ENCODE data around the gene LENG8. TPM values are rescaled to one million over a fixed set of nuclear protein-coding genes. Genes with fewer than 3 reads are reported as not detected.

The LENG8 gene
- total RNA-seq, 2 donors from 2014 or later, result 221 to 283 TPM

GRCh38 chr19:54416695-54417491, 32.1 kb upstream of the LENG8 start:
- ATAC-seq (replicated peaks in 1 of 2) (no peak), DNase-seq (no peak)
- no peak overlapping the region for H3K27ac Mint-ChIP-seq
- peaks cover 0 to 12% of the 10 kb centered on the region in 2 donors for H3K36me3 Mint-ChIP-seq (ENCODE audit: insufficient read depth in 2 of 2)
- H3K9me3 Mint-ChIP-seq, result peaks cover 6 to 8% of the 10 kb centered on the region in 2 donors
- H3K4me1 Mint-ChIP-seq (ENCODE audit: low read depth), result peaks cover 16% of the 10 kb centered on the region
- peaks cover 37% of the 10 kb centered on the region for H3K27me3 Mint-ChIP-seq (ENCODE audit: low read depth)
- peak overlapping the region in 1 of 2 donors; percentile 31 for H3K4me3 Mint-ChIP-seq

GRCh38 chr19:54418030-54418929, 30.7 kb upstream of the LENG8 start:
- Mint-ChIP-seq H3K4me1 (ENCODE audit: low read depth) (peaks cover 16% of the 10 kb centered on the region), H3K9me3 (peaks cover 6 to 8% of the 10 kb centered on the region in 2 donors), H3K27me3 (ENCODE audit: low read depth) (peaks cover 37% of the 10 kb centered on the region), H3K36me3 (ENCODE audit: insufficient read depth in 2 of 2) (peaks cover 0 to 12% of the 10 kb centered on the region in 2 donors), H3K4me3 (peak overlapping the region; percentile 47 to 56), H3K27ac (no peak overlapping the region)
- peak; percentile 63 to 66 for ATAC-seq (replicated peaks in 1 of 2)
- DNase-seq, result peak; percentile 27 to 43

GRCh38 chr19:54418930-54419800, 29.8 kb upstream of the LENG8 start:
- peaks cover 1 to 2% of the 10 kb centered on the region in 2 donors for H3K9me3 Mint-ChIP-seq
- no peak overlapping the region for H3K4me3 Mint-ChIP-seq
- H3K4me1 Mint-ChIP-seq (ENCODE audit: low read depth), result peaks cover 16% of the 10 kb centered on the region
- H3K27me3 Mint-ChIP-seq (ENCODE audit: low read depth), result peaks cover 37% of the 10 kb centered on the region
- DNase-seq, result no peak
- no peak for ATAC-seq (replicated peaks in 1 of 2)
- no peak overlapping the region for H3K27ac Mint-ChIP-seq
- peaks cover 0 to 5% of the 10 kb centered on the region in 2 donors for H3K36me3 Mint-ChIP-seq (ENCODE audit: insufficient read depth in 2 of 2)

- Mint-ChIP-seq H3K27ac (no peak overlapping the region), H3K9me3 (no peaks in the 10 kb centered on the region), H3K27me3 (ENCODE audit: low read depth) (peaks cover 32% of the 10 kb centered on the region), H3K4me1 (ENCODE audit: low read depth) (peaks cover 16% of the 10 kb centered on the region), H3K36me3 (ENCODE audit: insufficient read depth in 2 of 2) (peaks cover 0 to 4% of the 10 kb centered on the region in 2 donors), H3K4me3 (no peak overlapping the region)
- DNase-seq (no peak), ATAC-seq (replicated peaks in 1 of 2) (no peak)
These were observed 29.0 kb upstream of the LENG8 start for GRCh38 chr19:54420068-54420382.

- H3K4me1 Mint-ChIP-seq (ENCODE audit: low read depth), result peaks cover 16% of the 10 kb centered on the region
- no peak overlapping the region for H3K4me3 Mint-ChIP-seq
- ATAC-seq (replicated peaks in 1 of 2), result no peak
- no peaks in the 10 kb centered on the region for H3K9me3 Mint-ChIP-seq
- peaks cover 0 to 4% of the 10 kb centered on the region in 2 donors for H3K36me3 Mint-ChIP-seq (ENCODE audit: insufficient read depth in 2 of 2)
- peaks cover 37% of the 10 kb centered on the region for H3K27me3 Mint-ChIP-seq (ENCODE audit: low read depth)
- no peak for DNase-seq
- no peak overlapping the region for H3K27ac Mint-ChIP-seq
These were observed 28.4 kb upstream of the LENG8 start for GRCh38 chr19:54420383-54421168.

- Mint-ChIP-seq H3K4me3 (no peak overlapping the region), H3K4me1 (ENCODE audit: low read depth) (peaks cover 16% of the 10 kb centered on the region), H3K9me3 (no peaks in the 10 kb centered on the region), H3K36me3 (ENCODE audit: insufficient read depth in 2 of 2) (peaks cover 0 to 4% of the 10 kb centered on the region in 2 donors), H3K27me3 (ENCODE audit: low read depth) (peaks cover 37% of the 10 kb centered on the region), H3K27ac (no peak overlapping the region)
- no peak for DNase-seq
- no peak for ATAC-seq (replicated peaks in 1 of 2)
These were observed 27.9 kb upstream of the LENG8 start for GRCh38 chr19:54421169-54421516.

GRCh38 chr19:54421521-54421920, 27.5 kb upstream of the LENG8 start:
- H3K4me1 Mint-ChIP-seq (ENCODE audit: low read depth), result peaks cover 16% of the 10 kb centered on the region
- no peak for ATAC-seq (replicated peaks in 1 of 2)
- no peaks in the 10 kb centered on the region for H3K9me3 Mint-ChIP-seq
- DNase-seq, result no peak
- peaks cover 40% of the 10 kb centered on the region for H3K27me3 Mint-ChIP-seq (ENCODE audit: low read depth)
- peaks cover 0 to 4% of the 10 kb centered on the region in 2 donors for H3K36me3 Mint-ChIP-seq (ENCODE audit: insufficient read depth in 2 of 2)
- H3K27ac Mint-ChIP-seq, result no peak overlapping the region
- H3K4me3 Mint-ChIP-seq, result no peak overlapping the region

GRCh38 chr19:54422136-54422535, 26.9 kb upstream of the LENG8 start:
- H3K27ac Mint-ChIP-seq, result no peak overlapping the region
- no peaks in the 10 kb centered on the region for H3K9me3 Mint-ChIP-seq
- H3K4me3 Mint-ChIP-seq, result no peak overlapping the region
- ATAC-seq (replicated peaks in 1 of 2), result no peak
- peaks cover 39% of the 10 kb centered on the region for H3K27me3 Mint-ChIP-seq (ENCODE audit: low read depth)
- DNase-seq, result no peak
- peaks cover 14% of the 10 kb centered on the region for H3K4me1 Mint-ChIP-seq (ENCODE audit: low read depth)
- peaks cover 0 to 3% of the 10 kb centered on the region in 2 donors for H3K36me3 Mint-ChIP-seq (ENCODE audit: insufficient read depth in 2 of 2)

- no peaks in the 10 kb centered on the region for H3K4me1 Mint-ChIP-seq (ENCODE audit: low read depth)
- no peak overlapping the region for H3K4me3 Mint-ChIP-seq
- no peak for ATAC-seq (replicated peaks in 1 of 2)
- no peaks in the 10 kb centered on the region for H3K9me3 Mint-ChIP-seq
- DNase-seq, result no peak
- peaks cover 33% of the 10 kb centered on the region for H3K27me3 Mint-ChIP-seq (ENCODE audit: low read depth)
- no peak overlapping the region for H3K27ac Mint-ChIP-seq
- no peaks in the 10 kb centered on the region for H3K36me3 Mint-ChIP-seq (ENCODE audit: insufficient read depth in 2 of 2)
These were observed 24.8 kb upstream of the LENG8 start for GRCh38 chr19:54424201-54424600.

GRCh38 chr19:54424660-54425381, 24.2 kb upstream of the LENG8 start:
- no peaks in the 10 kb centered on the region for H3K4me1 Mint-ChIP-seq (ENCODE audit: low read depth)
- H3K27ac Mint-ChIP-seq, result no peak overlapping the region
- H3K4me3 Mint-ChIP-seq, result no peak overlapping the region
- DNase-seq, result no peak
- no peaks in the 10 kb centered on the region for H3K36me3 Mint-ChIP-seq (ENCODE audit: insufficient read depth in 2 of 2)
- no peaks in the 10 kb centered on the region for H3K9me3 Mint-ChIP-seq
- peaks cover 33% of the 10 kb centered on the region for H3K27me3 Mint-ChIP-seq (ENCODE audit: low read depth)
- ATAC-seq (replicated peaks in 1 of 2), result no peak

GRCh38 chr19:54425382-54425723, 23.6 kb upstream of the LENG8 start:
- H3K4me1 Mint-ChIP-seq (ENCODE audit: low read depth), result no peaks in the 10 kb centered on the region

More at GRCh38 chr19:54425382-54425723, 23.6 kb upstream of the LENG8 start:
- Mint-ChIP-seq H3K27ac (no peak overlapping the region), H3K4me3 (no peak overlapping the region), H3K27me3 (ENCODE audit: low read depth) (peaks cover 33% of the 10 kb centered on the region), H3K9me3 (no peaks in the 10 kb centered on the region), H3K36me3 (ENCODE audit: insufficient read depth in 2 of 2) (no peaks in the 10 kb centered on the region)
- DNase-seq, result no peak
- ATAC-seq (replicated peaks in 1 of 2), result no peak

Data from activated T-cell treated with anti-CD3 and anti-CD28 coated beads, Interleukin-2, amount 50 U/mL, for 72 hours (primary cell).